Lower leg skin (tissue), 3 donors: ENCODE results near the gene TARDBP.

ENCODE experiments used
- CTCF ChIP-seq, 3 donors: fragments of 450-650 bp; IDR thresholded peaks; one replicate each; pipeline ENCODE4 v1.5.1; 2016; ENCODE audit warnings: antibody characterized with exemption in 3 of 3, mild to moderate bottlenecking in 3 of 3, moderate library complexity in 2 of 3
- POLR2A ChIP-seq, 2 donors: fragments of 450-650 bp; IDR thresholded peaks; one replicate each; pipeline ENCODE4 v1.6.1; 2016 to 2017; ENCODE audit warnings: antibody characterized with exemption in 2 of 2, mild to moderate bottlenecking in 1 of 2, moderate library complexity in 1 of 2

GRCh38 chr1:10973956-10974881 is 38.2 kb upstream of the TARDBP start:
- TF ChIP-seq CTCF (IDR thresholded peaks at IDR 0.05) = no peak
- TF ChIP-seq POLR2A (IDR thresholded peaks at IDR 0.05) = no peak
